Adrenal gland (tissue), 5 donors: Measurements from ENCODE around the gene ATOX1.

Source experiments
- CTCF ChIP-seq, 6 experiments: fragments of 450-650 bp in 4 of 6; fragments of 200-600 bp in 2 of 6; sonication (generic) in 1 of 6; IDR thresholded peaks; 1 replicate in 5 of 6; 2 replicates in 1 of 6; pipeline versions ENCODE4 v1.5.1 to v1.8.0; 2016 to 2021; ENCODE audit warnings: antibody characterized with exemption in 6 of 6, mild to moderate bottlenecking in 2 of 6, moderate library complexity in 1 of 6
- POLR2A ChIP-seq, 2 donors: fragments of 450-650 bp; IDR thresholded peaks; one replicate each; pipeline ENCODE4 v1.6.1; 2017; ENCODE audit warnings: antibody characterized with exemption in 2 of 2, mild to moderate bottlenecking in 2 of 2, moderate library complexity in 1 of 2
- donor health status: DM: no; HTN: no; CAD: no.

DNA sequence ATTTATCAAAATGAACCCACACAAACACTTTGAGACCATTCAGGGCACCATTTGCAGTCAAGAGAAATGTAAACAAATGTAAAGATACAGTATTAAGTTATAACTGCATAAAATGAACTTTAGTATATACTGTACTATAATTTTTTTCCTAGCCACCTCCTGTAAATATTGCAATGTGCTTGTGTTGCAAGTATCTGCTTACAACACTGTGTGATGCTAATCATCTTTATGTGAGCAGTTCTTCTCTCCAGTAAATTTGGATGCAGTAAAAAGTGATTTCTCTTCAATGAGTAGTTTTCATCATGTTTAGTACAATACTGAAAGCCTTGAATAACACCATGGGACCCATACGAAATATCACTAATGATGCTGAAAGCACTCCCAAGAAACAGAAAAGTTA, 22.8 kb upstream of the ATOX1 start:
- TF ChIP-seq CTCF (IDR thresholded peaks at IDR 0.05) (no peak), POLR2A (IDR thresholded peaks at IDR 0.05) (no peak)
